Psoas muscle (tissue), 8 donors: Measurements from ENCODE around the gene SRRM2. TPM values are rescaled to one million over a fixed set of nuclear protein-coding genes. Genes with fewer than 3 reads are reported as not detected.

ENCODE experiments used
- ATAC-seq, 4 donors: fragments of 200-7000 bp; cut with Tn5 transposase; one replicate each; pipeline ENCODE4 v1.9.1; 2020; ENCODE audit warnings: moderate library complexity in 3 of 4, mild to moderate bottlenecking in 2 of 4
- DNase-seq, 2 donors: peaks; one replicate each; pipeline ENCODE4 v3.0.0-alpha.2; 2020
- H3K27ac ChIP-seq: fragments of 200-600 bp; one replicate; pipeline ENCODE4 v1.8.0; 2022
- H3K27me3 ChIP-seq, 3 donors: fragments of 200-600 bp in 1 of 3; one replicate each; pipeline versions ENCODE4 v1.6.1 to v1.8.0; 2013 to 2022; ENCODE audit warnings: low read length in 2 of 3, mild to moderate bottlenecking in 2 of 3, moderate library complexity in 1 of 3; ENCODE audit not compliant: insufficient read depth in 3 of 3
- H3K36me3 ChIP-seq, 2 donors: fragments of 200-600 bp in 1 of 2; one replicate each; pipeline versions ENCODE4 v1.6.1 to v1.8.0; 2013 to 2022; ENCODE audit warnings: low read depth in 1 of 2, mild to moderate bottlenecking in 1 of 2, moderate library complexity in 1 of 2; ENCODE audit not compliant: insufficient read depth in 1 of 2
- H3K4me1 ChIP-seq: fragments of 200-600 bp; one replicate; pipeline ENCODE4 v1.8.0; 2022
- H3K4me3 ChIP-seq: fragments of 200-600 bp; one replicate; pipeline ENCODE4 v1.8.0; 2022; ENCODE audit warnings: mild to moderate bottlenecking
- H3K9me3 ChIP-seq: fragments of 200-600 bp; one replicate; pipeline ENCODE4 v1.8.0; 2022
- CTCF ChIP-seq: fragments of 200-600 bp; IDR thresholded peaks from one replicate; pipeline ENCODE4 v1.8.0; 2022; ENCODE audit warnings: antibody characterized with exemption
- WGBS, 3 donors: extraction: QIAGEN DNeasy Blood & Tissue Kit; methylation state at CpG; one replicate each; pipeline versions ENCODE4 v1.1.6 to v1.1.7; 2013; 5-methylcytosine and 5-hydroxymethylcytosine counted together
- intact Hi-C, 2 donors: fragments of 100-400 bp; cut with DNase I; formaldehyde crosslinking; loops; one replicate each; pipeline versions ENCODE4 v1.11.0 to v1.14.2; 2022
- polyA plus RNA-seq, 3 donors: library from polyadenylated mRNA; stranded (reverse); fragments of 200-250 nt; gene quantifications; one replicate each; pipeline ENCODE4 v1.2.3, GENCODE V29; 2013
- total RNA-seq, 4 donors: library from RNA; stranded (reverse); fragmentation: NEBNext Ultra II Directional in 2 of 4; extraction: Animal tissue kit (Norgen Biotek cat#: 25700) in 2 of 4; gene quantifications; one replicate each; pipeline versions ENCODE4 v1.2.1 to v1.2.4, GENCODE V29; 2021 to 2023
- donor health status: healthy with polysubstance abuse.
- donor health status: DM: no; HTN: no; CAD: no; lungs with moderate emphysema.
- donor health status: Bipolar disorder and iron deficiency.
- donor health status: healthy.
- donor health status: DM: yes; HTN: yes; CAD: no.
- donor health status: DM: no; HTN: no; CAD: no.
- donor health status: DM: no; HTN: no; CAD: no.
- donor health status: DM: yes; HTN: yes; CAD: no.

SRRM2 gene
- total and polyA plus RNA-seq, 7 donors, result 183 to 413 (median 277) TPM

DNA sequence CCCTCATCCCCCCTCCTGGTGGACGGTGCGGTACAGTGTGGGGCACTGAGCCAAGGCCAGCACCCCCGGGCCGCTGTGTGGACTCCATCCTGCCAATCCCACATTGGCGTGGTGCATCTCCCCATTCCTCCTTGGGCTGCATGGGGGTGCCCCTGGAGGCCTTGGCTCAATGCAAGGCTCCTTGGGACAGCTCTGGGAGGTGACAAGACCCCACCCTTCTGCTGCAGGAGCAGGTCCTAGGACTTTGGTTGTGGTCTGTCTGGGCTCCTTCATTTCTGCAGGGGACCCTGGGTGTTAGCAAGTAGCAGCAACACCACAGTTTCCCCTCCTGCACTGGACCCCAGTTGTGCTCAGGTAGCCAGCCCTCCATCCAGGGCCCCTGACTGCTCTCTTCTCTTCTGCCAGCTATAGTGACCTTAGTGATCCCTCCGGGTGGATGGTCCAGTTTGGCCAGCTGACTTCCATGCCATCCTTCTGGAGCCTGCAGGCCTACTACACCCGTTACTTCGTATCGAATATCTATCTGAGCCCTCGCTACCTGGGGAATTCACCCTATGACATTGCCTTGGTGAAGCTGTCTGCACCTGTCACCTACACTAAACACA lies 65.9 kb downstream of the SRRM2 start:
- Histone ChIP-seq H3K4me3 (no peak overlapping the region), H3K36me3 (no peaks in the 10 kb centered on the region), H3K27ac (no peak overlapping the region), H3K9me3 (no peaks in the 10 kb centered on the region), H3K27me3 (peaks cover 0 to 12% (median 2%) of the 10 kb centered on the region in 3 donors), H3K4me1 (no peaks in the 10 kb centered on the region)
- no peak for TF ChIP-seq CTCF
- DNase-seq (no peak), ATAC-seq (no peak)
- 69 to 78% (median 75%) methylated on average over 10 of the region's 10 CpGs for WGBS, 3 donors
- intact Hi-C loops, result no loop called here

- DNase-seq, result no peak
- TF ChIP-seq CTCF, result no peak
- 81 to 87% (median 81%) methylated on average over 18 of the region's 18 CpGs for WGBS, 3 donors
- no peak overlapping the region for H3K27ac ChIP-seq
- H3K9me3 ChIP-seq, result no peaks in the 10 kb centered on the region
- no peaks in the 10 kb centered on the region for H3K36me3 ChIP-seq
- no peaks in the 10 kb centered on the region for H3K4me1 ChIP-seq
- peaks cover 0 to 12% (median 2%) of the 10 kb centered on the region in 3 donors for H3K27me3 ChIP-seq
- H3K4me3 ChIP-seq, result no peak overlapping the region
- ATAC-seq, result no peak
- intact Hi-C loops, result no loop called here
These were observed 66.9 kb downstream of the SRRM2 start for GRCh38 chr16:2819179-2819938.

DNA sequence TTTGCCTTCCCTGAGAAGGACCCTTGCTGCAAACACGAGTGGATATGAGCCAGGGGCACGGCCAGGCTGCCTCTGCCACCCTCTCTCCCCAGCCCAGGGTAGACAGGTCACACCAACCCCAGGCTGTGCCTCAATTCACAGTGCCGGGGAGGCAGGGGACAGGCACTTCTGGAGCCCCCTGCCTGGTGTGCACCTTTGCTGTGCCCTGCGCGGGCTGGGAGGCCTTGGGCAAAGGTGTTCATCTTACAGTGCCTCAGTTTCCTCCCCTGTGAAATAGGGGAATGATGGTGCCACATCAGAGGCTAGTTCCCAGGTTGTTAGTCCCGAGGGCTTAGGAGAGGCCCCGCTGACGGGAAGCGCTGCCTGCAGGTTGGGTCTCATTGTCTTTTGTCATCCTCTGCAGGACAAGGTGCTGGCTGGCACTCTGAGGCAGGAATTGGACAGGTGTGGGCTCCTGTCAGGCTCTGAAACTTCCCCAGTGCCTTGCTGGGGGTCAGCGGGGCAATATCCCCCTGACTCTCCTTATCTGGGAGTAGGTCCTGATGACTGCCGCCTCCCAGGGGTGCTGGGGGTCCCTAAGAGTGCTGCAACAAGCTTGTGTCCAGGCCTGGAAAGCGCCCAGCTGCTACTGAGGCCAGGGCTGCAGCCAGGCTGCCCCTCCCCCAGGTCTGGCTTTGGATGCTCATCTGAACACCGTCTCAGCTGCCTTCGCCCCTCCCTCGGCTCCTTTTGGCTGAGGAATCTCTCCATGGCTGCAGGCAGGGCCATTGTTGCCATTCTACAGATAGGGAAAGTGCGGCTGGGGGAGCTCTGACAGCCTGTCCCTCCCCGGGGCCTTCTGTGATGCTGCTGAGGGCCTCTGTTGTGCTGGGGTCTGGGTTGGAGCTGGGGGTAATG lies 67.7 kb downstream of the SRRM2 start:
- TF ChIP-seq CTCF, result no peak
- ATAC-seq (no peak), DNase-seq (no peak)
- WGBS, 3 donors, result 63 to 66% (median 65%) methylated on average over 16 to 17 of the region's 17 CpGs
- Histone ChIP-seq H3K27ac (no peak overlapping the region), H3K4me3 (no peak overlapping the region), H3K4me1 (no peaks in the 10 kb centered on the region), H3K36me3 (no peaks in the 10 kb centered on the region), H3K27me3 (peaks cover 0 to 9% (median 2%) of the 10 kb centered on the region in 3 donors), H3K9me3 (no peaks in the 10 kb centered on the region)
- intact Hi-C loops, result no loop called here

Other genes with a start within 250 kb of the SRRM2 start
- 100 to 1,000 TPM; 116 to 193 (median 182) TPM for gene ATP6V0C, start 238.7 kb upstream of the SRRM2 start, total RNA-seq
- 100 to 1,000 TPM; 165 to 241 (median 174) TPM for gene ATP6V0C, start 238.7 kb upstream of the SRRM2 start, polyA plus RNA-seq
- gene AMDHD2, start 232.3 kb upstream of the SRRM2 start, total RNA-seq, result 10 to 100 TPM in 1 of 4 donors, 1 to 10 TPM in 3; 5.7 to 12.4 (median 9.3) TPM
- 10 to 100 TPM in 2 of 3 donors, 1 to 10 TPM in 1; 5.4 to 12.6 (median 11.8) TPM for gene AMDHD2, start 232.3 kb upstream of the SRRM2 start, polyA plus RNA-seq
- gene CEMP1, start 221.2 kb upstream of the SRRM2 start, total RNA-seq, result under 1 TPM in 1 of 4 donors, not detected in 3; 0.22 TPM
- under 1 TPM; 0.16 to 0.32 (median 0.17) TPM for gene CEMP1, start 221.2 kb upstream of the SRRM2 start, polyA plus RNA-seq
- 10 to 100 TPM; 29.7 to 44.5 (median 36.6) TPM for gene PDPK1, start 214.6 kb upstream of the SRRM2 start, total RNA-seq
- gene PDPK1, start 214.6 kb upstream of the SRRM2 start, polyA plus RNA-seq, result 10 to 100 TPM; 12.9 to 32.6 (median 14.3) TPM
- 10 to 100 TPM in 3 of 4 donors, 1 to 10 TPM in 1; 9.1 to 18.0 (median 16.7) TPM for gene KCTD5, start 70.1 kb upstream of the SRRM2 start, total RNA-seq
- 10 to 100 TPM; 10.8 to 65.8 (median 24.1) TPM for gene KCTD5, start 70.1 kb upstream of the SRRM2 start, polyA plus RNA-seq
- under 1 TPM in 2 of 4 donors, not detected in 2; 0.22 to 0.34 TPM for gene PRSS27, start 32.4 kb upstream of the SRRM2 start, total RNA-seq
- gene PRSS27, start 32.4 kb upstream of the SRRM2 start, polyA plus RNA-seq, result under 1 TPM; 0.07 to 0.20 (median 0.08) TPM
- 100 to 1,000 TPM; 226 to 317 (median 296) TPM for gene ELOB, start 24.6 kb downstream of the SRRM2 start, total RNA-seq
- gene ELOB, start 24.6 kb downstream of the SRRM2 start, polyA plus RNA-seq, result 100 to 1,000 TPM; 344 to 660 (median 388) TPM
- not detected for gene PRSS33, start 34.9 kb downstream of the SRRM2 start, total RNA-seq
- not detected for gene PRSS33, start 34.9 kb downstream of the SRRM2 start, polyA plus RNA-seq
- not detected for gene PRSS41, start 45.8 kb downstream of the SRRM2 start, total RNA-seq
- not detected for gene PRSS41, start 45.8 kb downstream of the SRRM2 start, polyA plus RNA-seq
- not detected for gene PRSS21, start 64.6 kb downstream of the SRRM2 start, total RNA-seq
- gene PRSS21, start 64.6 kb downstream of the SRRM2 start, polyA plus RNA-seq, result under 1 TPM; 0.05 to 0.20 (median 0.10) TPM
- gene ZG16B, start 77.7 kb downstream of the SRRM2 start, total RNA-seq, result not detected
- gene ZG16B, start 77.7 kb downstream of the SRRM2 start, polyA plus RNA-seq, result under 1 TPM in 1 of 3 donors, not detected in 2; 0.62 TPM
- under 1 TPM in 1 of 4 donors, not detected in 3; 0.20 TPM for gene PRSS22, start 105.5 kb downstream of the SRRM2 start, total RNA-seq
- gene PRSS22, start 105.5 kb downstream of the SRRM2 start, polyA plus RNA-seq, result under 1 TPM in 2 of 3 donors, not detected in 1; 0.07 to 0.13 TPM
- gene FLYWCH2, start 130.6 kb downstream of the SRRM2 start, total RNA-seq, result 10 to 100 TPM; 14.1 to 15.7 (median 15.4) TPM
- 10 to 100 TPM; 26.5 to 39.4 (median 35.5) TPM for gene FLYWCH2, start 130.6 kb downstream of the SRRM2 start, polyA plus RNA-seq
- gene FLYWCH1, start 159.3 kb downstream of the SRRM2 start, total RNA-seq, result 10 to 100 TPM; 33.0 to 55.5 (median 40.3) TPM
- gene FLYWCH1, start 159.3 kb downstream of the SRRM2 start, polyA plus RNA-seq, result 10 to 100 TPM; 21.2 to 65.2 (median 24.7) TPM
- gene KREMEN2, start 211.6 kb downstream of the SRRM2 start, total RNA-seq, result not detected
- under 1 TPM in 2 of 3 donors, not detected in 1; 0.01 to 0.04 TPM for gene KREMEN2, start 211.6 kb downstream of the SRRM2 start, polyA plus RNA-seq
- 10 to 100 TPM in 1 of 4 donors, 1 to 10 TPM in 3; 4.6 to 15.9 (median 8.1) TPM for gene PAQR4, start 216.7 kb downstream of the SRRM2 start, total RNA-seq
- gene PAQR4, start 216.7 kb downstream of the SRRM2 start, polyA plus RNA-seq, result 10 to 100 TPM; 12.3 to 26.1 (median 15.0) TPM
- 1 to 10 TPM in 1 of 4 donors, under 1 TPM in 3; 0.27 to 1.2 (median 0.56) TPM for gene PKMYT1, start 227.8 kb downstream of the SRRM2 start, total RNA-seq
- 1 to 10 TPM in 2 of 3 donors, under 1 TPM in 1; 0.84 to 3.7 (median 2.0) TPM for gene PKMYT1, start 227.8 kb downstream of the SRRM2 start, polyA plus RNA-seq